Measurements from ENCODE around the gene ZMYND15. TPM values are rescaled to one million over a fixed set of nuclear protein-coding genes. Genes with fewer than 3 reads are reported as not detected.

ZMYND15 gene
- total and polyA plus RNA-seq, 2 of the 13 experiments (the other 11 are each of a cell fraction or from before 2014, with no cell fraction given) = 0.24 to 2.7 TPM

GRCh38 chr17:4789951-4790704, 50.5 kb downstream of the ZMYND15 start (continued):
- no peak for TF ChIP-seq DPF2 (CRISPR knock-in tag; IDR thresholded peaks at IDR 0.05; ENCODE audit: borderline replicate concordance, low read depth)
- TF ChIP-seq JUND (CRISPR knock-in tag; IDR thresholded peaks at IDR 0.05) = no peak
- TF ChIP-seq, protein P1, sequence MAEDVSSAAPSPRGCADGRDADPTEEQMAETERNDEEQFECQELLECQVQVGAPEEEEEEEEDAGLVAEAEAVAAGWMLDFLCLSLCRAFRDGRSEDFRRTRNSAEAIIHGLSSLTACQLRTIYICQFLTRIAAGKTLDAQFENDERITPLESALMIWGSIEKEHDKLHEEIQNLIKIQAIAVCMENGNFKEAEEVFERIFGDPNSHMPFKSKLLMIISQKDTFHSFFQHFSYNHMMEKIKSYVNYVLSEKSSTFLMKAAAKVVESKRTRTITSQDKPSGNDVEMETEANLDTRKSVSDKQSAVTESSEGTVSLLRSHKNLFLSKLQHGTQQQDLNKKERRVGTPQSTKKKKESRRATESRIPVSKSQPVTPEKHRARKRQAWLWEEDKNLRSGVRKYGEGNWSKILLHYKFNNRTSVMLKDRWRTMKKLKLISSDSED (CRISPR knock-in tag; IDR thresholded peaks at IDR 0.05) = no peak
- TF ChIP-seq ISL2 (CRISPR knock-in tag; IDR thresholded peaks at IDR 0.05) = no peak; the same call in 1 of the 2 replicates
- no peak for TF ChIP-seq PTBP1 (IDR thresholded peaks at IDR 0.05; ENCODE audit: low read depth, low read length, poor library complexity, severe bottlenecking)
- peak; percentile 65 for TF ChIP-seq MAX (IDR thresholded peaks at IDR 0.05)
- TF ChIP-seq MAZ (IDR thresholded peaks at IDR 0.05; ENCODE audit: borderline replicate concordance, low read depth, low read length) = no peak
- TF ChIP-seq MAZ (CRISPR knock-in tag; IDR thresholded peaks at IDR 0.05; ENCODE audit: low read depth) = peak; percentile 72
- TF ChIP-seq NFATC3 (CRISPR knock-in tag; IDR thresholded peaks at IDR 0.05) = no peak
- TF ChIP-seq, protein P2, sequence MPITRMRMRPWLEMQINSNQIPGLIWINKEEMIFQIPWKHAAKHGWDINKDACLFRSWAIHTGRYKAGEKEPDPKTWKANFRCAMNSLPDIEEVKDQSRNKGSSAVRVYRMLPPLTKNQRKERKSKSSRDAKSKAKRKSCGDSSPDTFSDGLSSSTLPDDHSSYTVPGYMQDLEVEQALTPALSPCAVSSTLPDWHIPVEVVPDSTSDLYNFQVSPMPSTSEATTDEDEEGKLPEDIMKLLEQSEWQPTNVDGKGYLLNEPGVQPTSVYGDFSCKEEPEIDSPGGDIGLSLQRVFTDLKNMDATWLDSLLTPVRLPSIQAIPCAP (CRISPR knock-in tag; IDR thresholded peaks at IDR 0.05; ENCODE audit: low read depth) = no peak
- no peak for TF ChIP-seq ZNF232 (CRISPR knock-in tag; IDR thresholded peaks at IDR 0.05; ENCODE audit: borderline replicate concordance)
- TF ChIP-seq, protein P3, sequence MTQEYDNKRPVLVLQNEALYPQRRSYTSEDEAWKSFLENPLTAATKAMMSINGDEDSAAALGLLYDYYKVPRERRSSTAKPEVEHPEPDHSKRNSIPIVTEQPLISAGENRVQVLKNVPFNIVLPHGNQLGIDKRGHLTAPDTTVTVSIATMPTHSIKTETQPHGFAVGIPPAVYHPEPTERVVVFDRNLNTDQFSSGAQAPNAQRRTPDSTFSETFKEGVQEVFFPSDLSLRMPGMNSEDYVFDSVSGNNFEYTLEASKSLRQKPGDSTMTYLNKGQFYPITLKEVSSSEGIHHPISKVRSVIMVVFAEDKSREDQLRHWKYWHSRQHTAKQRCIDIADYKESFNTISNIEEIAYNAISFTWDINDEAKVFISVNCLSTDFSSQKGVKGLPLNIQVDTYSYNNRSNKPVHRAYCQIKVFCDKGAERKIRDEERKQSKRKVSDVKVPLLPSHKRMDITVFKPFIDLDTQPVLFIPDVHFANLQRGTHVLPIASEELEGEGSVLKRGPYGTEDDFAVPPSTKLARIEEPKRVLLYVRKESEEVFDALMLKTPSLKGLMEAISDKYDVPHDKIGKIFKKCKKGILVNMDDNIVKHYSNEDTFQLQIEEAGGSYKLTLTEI (CRISPR knock-in tag; conservative IDR thresholded peaks at IDR 0.05) = no peak
- TF ChIP-seq, protein P4, sequence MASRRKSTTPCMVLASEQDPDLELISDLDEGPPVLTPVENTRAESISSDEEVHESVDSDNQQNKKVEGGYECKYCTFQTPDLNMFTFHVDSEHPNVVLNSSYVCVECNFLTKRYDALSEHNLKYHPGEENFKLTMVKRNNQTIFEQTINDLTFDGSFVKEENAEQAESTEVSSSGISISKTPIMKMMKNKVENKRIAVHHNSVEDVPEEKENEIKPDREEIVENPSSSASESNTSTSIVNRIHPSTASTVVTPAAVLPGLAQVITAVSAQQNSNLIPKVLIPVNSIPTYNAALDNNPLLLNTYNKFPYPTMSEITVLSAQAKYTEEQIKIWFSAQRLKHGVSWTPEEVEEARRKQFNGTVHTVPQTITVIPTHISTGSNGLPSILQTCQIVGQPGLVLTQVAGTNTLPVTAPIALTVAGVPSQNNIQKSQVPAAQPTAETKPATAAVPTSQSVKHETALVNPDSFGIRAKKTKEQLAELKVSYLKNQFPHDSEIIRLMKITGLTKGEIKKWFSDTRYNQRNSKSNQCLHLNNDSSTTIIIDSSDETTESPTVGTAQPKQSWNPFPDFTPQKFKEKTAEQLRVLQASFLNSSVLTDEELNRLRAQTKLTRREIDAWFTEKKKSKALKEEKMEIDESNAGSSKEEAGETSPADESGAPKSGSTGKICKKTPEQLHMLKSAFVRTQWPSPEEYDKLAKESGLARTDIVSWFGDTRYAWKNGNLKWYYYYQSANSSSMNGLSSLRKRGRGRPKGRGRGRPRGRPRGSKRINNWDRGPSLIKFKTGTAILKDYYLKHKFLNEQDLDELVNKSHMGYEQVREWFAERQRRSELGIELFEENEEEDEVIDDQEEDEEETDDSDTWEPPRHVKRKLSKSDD (CRISPR knock-in tag; IDR thresholded peaks at IDR 0.05; ENCODE audit: low read depth) = peak; percentile 82
- TF ChIP-seq ZNF235 (CRISPR knock-in tag; IDR thresholded peaks at IDR 0.05; ENCODE audit: borderline replicate concordance) = 0 out of 2 replicates have a peak, but pooled peaks have one; percentile 47
- TF ChIP-seq, protein P5, sequence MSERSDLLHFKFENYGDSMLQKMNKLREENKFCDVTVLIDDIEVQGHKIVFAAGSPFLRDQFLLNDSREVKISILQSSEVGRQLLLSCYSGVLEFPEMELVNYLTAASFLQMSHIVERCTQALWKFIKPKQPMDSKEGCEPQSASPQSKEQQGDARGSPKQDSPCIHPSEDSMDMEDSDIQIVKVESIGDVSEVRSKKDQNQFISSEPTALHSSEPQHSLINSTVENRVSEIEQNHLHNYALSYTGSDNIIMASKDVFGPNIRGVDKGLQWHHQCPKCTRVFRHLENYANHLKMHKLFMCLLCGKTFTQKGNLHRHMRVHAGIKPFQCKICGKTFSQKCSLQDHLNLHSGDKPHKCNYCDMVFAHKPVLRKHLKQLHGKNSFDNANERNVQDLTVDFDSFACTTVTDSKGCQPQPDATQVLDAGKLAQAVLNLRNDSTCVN (CRISPR knock-in tag; IDR thresholded peaks at IDR 0.05; ENCODE audit: borderline replicate concordance) = no peak
- no peak for TF ChIP-seq FOXK2 (IDR thresholded peaks at IDR 0.05)
- TF ChIP-seq ZNF792 (CRISPR knock-in tag; IDR thresholded peaks at IDR 0.05) = no peak
- TF ChIP-seq FOSL1 (CRISPR knock-in tag; IDR thresholded peaks at IDR 0.05; ENCODE audit: borderline replicate concordance) = no peak
- no peak for TF ChIP-seq ZFYVE20 (CRISPR knock-in tag; IDR thresholded peaks at IDR 0.05; ENCODE audit: borderline replicate concordance, low read depth)
- no peak; the same call in 1 of the 2 replicates for TF ChIP-seq ISX (CRISPR knock-in tag; conservative IDR thresholded peaks at IDR 0.05)
